ENCODE data around the gene ZFTA. TPM values are rescaled to one million over a fixed set of nuclear protein-coding genes. Genes with fewer than 3 reads are reported as not detected.

ZFTA gene
- total and polyA plus RNA-seq, 10 donors, result 3.8 to 16.9 (median 9.2) TPM

- WGBS, 5 donors, result 71 to 86% (median 78%) methylated on average over 7 of the region's 7 CpGs
- H3K27ac ChIP-seq, result peak overlapping the region in 1 of 8 donors; percentile 83
- TF ChIP-seq POLR2AphosphoS5 (IDR thresholded peaks at IDR 0.05) (no peak), POLR2A (IDR thresholded peaks at IDR 0.05) (no peak)
- TF ChIP-seq, protein P1, sequence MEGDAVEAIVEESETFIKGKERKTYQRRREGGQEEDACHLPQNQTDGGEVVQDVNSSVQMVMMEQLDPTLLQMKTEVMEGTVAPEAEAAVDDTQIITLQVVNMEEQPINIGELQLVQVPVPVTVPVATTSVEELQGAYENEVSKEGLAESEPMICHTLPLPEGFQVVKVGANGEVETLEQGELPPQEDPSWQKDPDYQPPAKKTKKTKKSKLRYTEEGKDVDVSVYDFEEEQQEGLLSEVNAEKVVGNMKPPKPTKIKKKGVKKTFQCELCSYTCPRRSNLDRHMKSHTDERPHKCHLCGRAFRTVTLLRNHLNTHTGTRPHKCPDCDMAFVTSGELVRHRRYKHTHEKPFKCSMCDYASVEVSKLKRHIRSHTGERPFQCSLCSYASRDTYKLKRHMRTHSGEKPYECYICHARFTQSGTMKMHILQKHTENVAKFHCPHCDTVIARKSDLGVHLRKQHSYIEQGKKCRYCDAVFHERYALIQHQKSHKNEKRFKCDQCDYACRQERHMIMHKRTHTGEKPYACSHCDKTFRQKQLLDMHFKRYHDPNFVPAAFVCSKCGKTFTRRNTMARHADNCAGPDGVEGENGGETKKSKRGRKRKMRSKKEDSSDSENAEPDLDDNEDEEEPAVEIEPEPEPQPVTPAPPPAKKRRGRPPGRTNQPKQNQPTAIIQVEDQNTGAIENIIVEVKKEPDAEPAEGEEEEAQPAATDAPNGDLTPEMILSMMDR (IDR thresholded peaks at IDR 0.05 in 8 of 11, conservative IDR thresholded peaks at IDR 0.05 in 3 of 11), result no peak
- peaks cover 0 to 21% (median 14%) of the 10 kb centered on the region in 7 donors for H3K27me3 ChIP-seq (replicated peaks in 1 of 7)
- DNase-seq, result no peak
- intact Hi-C loops (cut with DNase I; ENCODE audit: low total_unique reads), result no loop called here
- no peaks in the 10 kb centered on the region for H3K9me3 ChIP-seq
- no peaks in the 10 kb centered on the region for H3K36me3 ChIP-seq
- H3K4me1 ChIP-seq, result peaks cover 8 to 47% (median 21%) of the 10 kb centered on the region in 6 donors
- no peak overlapping the region for H3K4me3 ChIP-seq
Measured at GRCh38 chr11:63770763-63771162, 2.2 kb upstream of the ZFTA start.

GRCh38 chr11:63769714-63770455 lies 1.3 kb upstream of the ZFTA start:
- Histone ChIP-seq H3K27me3 (replicated peaks in 1 of 7) (peaks cover 0 to 21% (median 14%) of the 10 kb centered on the region in 7 donors), H3K9me3 (no peaks in the 10 kb centered on the region), H3K27ac (peak overlapping the region in 7 of 8 donors; percentile 4 to 83 (median 73)), H3K4me1 (peaks cover 8 to 50% (median 25%) of the 10 kb centered on the region in 6 donors), H3K36me3 (peaks cover 0 to 3% (median 0%) of the 10 kb centered on the region in 6 donors), H3K4me3 (peak overlapping the region; percentile 72 to 96 (median 86))
- no peak for DNase-seq
- 9 to 26% (median 16%) methylated on average over 22 to 35 of the region's 35 CpGs for WGBS, 5 donors
- intact Hi-C loops (cut with DNase I; ENCODE audit: low total_unique reads), result loop anchor here (5.0 kb wide), 1 partner anchor 382 kb away; no protein-coding TSS in a partner anchor
- no peak for TF ChIP-seq POLR2AphosphoS5 (IDR thresholded peaks at IDR 0.05)
- TF ChIP-seq, protein P1 (IDR thresholded peaks at IDR 0.05 in 8 of 11, conservative IDR thresholded peaks at IDR 0.05 in 3 of 11), result no peak
- TF ChIP-seq POLR2A (IDR thresholded peaks at IDR 0.05), result no peak

DNA sequence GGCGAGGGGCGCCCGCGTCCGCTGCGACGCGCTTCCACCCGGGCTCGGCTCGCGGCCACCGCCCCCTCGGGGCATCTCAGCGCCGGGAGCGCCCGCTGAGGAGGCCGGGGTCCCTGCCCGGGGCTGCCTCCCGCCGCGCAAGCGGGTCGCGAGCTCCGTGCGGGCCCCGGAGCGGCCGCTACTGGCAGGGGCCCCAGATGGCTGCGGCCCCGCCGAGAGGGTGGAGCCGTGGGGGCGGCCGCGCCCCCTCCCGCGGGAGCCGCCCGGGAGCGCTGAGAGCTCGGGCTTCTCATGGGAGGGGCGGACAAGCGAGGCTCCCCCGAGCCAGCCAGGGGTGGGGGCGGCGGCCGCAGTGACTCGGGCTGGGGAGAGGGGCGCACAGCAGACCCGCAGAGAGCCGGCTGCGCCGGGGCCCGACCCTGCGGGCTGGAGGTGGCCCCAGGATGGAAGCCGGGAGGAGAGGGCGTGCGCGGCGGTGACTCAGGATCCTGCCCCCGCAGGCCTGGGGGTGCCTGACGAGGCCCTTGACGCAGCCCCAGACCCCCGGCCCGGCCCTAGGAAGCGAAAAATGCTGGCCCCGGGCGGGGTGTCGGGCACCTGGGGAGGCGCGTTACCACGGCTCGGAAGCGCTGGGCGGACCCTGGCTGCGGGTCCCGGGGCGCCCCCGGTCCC lies 603 bp upstream of the ZFTA start:
- DNase-seq, result peak; percentile 82
- Histone ChIP-seq H3K27me3 (replicated peaks in 1 of 7) (peaks cover 0 to 21% (median 14%) of the 10 kb centered on the region in 7 donors), H3K4me1 (peaks cover 8 to 56% (median 25%) of the 10 kb centered on the region in 6 donors), H3K27ac (peak overlapping the region in 7 of 8 donors; percentile 58 to 83 (median 73)), H3K36me3 (peaks cover 0 to 8% (median 0%) of the 10 kb centered on the region in 6 donors), H3K9me3 (no peaks in the 10 kb centered on the region), H3K4me3 (peak overlapping the region; percentile 72 to 96 (median 86))
- intact Hi-C loops (cut with DNase I; ENCODE audit: low total_unique reads), result loop anchor here (5.0 kb wide), 1 partner anchor 383 kb away; no protein-coding TSS in a partner anchor
- no peak for TF ChIP-seq POLR2A (IDR thresholded peaks at IDR 0.05)
- TF ChIP-seq, protein P1 (IDR thresholded peaks at IDR 0.05 in 8 of 11, conservative IDR thresholded peaks at IDR 0.05 in 3 of 11), result no peak
- TF ChIP-seq POLR2AphosphoS5 (IDR thresholded peaks at IDR 0.05), result peak in 2 of 3 donors; percentile 18 to 47
- WGBS, 5 donors, result 0 to 1% (median 0%) methylated on average over 15 to 82 of the region's 82 CpGs

Measured in spleen (tissue), 11 donors.